K562 (cell line): ENCODE measurements around the gene CHCHD4. TPM values are rescaled to one million over a fixed set of nuclear protein-coding genes. Genes with fewer than 3 reads are reported as not detected.
A peak's percentile ranks its signal among the peaks of the same experiment; 100 is the strongest.

Source experiments
- ATAC-seq: fragments of 200-7000 bp; cut with Tn5 transposase; 3 replicates; pipeline ENCODE4 v1.9.1; 2020; ENCODE audit warnings: moderate library complexity
- BruUV-seq: library from RNA; stranded (reverse); fragments of 400-500 nt; replicated peaks from 2 replicates; lab custom pipeline; 2021; lab: Mats Ljungman, UMichigan
- CTCF ChIA-PET: fragments of 300-600 bp; formaldehyde crosslinking; extraction: SDS; loops from one replicate; lab custom pipeline; 2021; ENCODE audit warnings: low intra/inter-chr PET ratio; lab: Yijun Ruan, JAX
- POLR2A ChIA-PET: fragments of 300-600, 350-650 bp; sonication (Branson Sonifier 250); formaldehyde crosslinking; extraction: SDS; loops from one replicate; lab custom pipeline; 2021; ENCODE audit warnings: antibody characterized with exemption, inconsistent platforms; lab: Yijun Ruan, JAX
- DNase-seq, 4 experiments: peaks; one replicate each; pipeline versions ENCODE4 v3.0.0 to v3.0.0-alpha.2; 2011 to 2018; ENCODE audit warnings: low spot score in 3 of 4, mixed read lengths in 3 of 4; ENCODE audit errors: extremely low read depth in 1 of 4
- FAIRE-seq: peaks from 2 replicates; lab custom pipeline; 2011; peaks lifted over from hg19 to GRCh38; lab: Jason Lieb, UNC
- H2AFZ ChIP-seq: 2 replicates; pipeline ENCODE4 v1.6.0; 2011; ENCODE audit warnings: low read depth, low read length, control low read depth, inconsistent platforms
- H3K27ac ChIP-seq: fragments of 200-600 bp; 3 replicates; pipeline ENCODE4 v1.8.0; 2011; ENCODE audit warnings: low read depth, mild to moderate bottlenecking, control low read depth, inconsistent platforms, low read length, moderate library complexity, mixed read lengths; ENCODE audit errors: extremely low read depth
- H3K27me3 ChIP-seq, 2 experiments: fragments of 300-600 bp in 1 of 2; 2 replicates in 1 of 2; 3 replicates in 1 of 2; pipeline versions ENCODE4 v1.6.0 to v1.8.0; 2011; ENCODE audit warnings: inconsistent platforms in 2 of 2, low read length in 2 of 2, mild to moderate bottlenecking in 1 of 2, mixed read lengths in 1 of 2, moderate library complexity in 1 of 2; ENCODE audit not compliant: control insufficient read depth in 2 of 2, insufficient read depth in 2 of 2
- H3K36me3 ChIP-seq: fragments of 300-600 bp; 3 replicates; pipeline ENCODE4 v1.8.0; 2011; ENCODE audit warnings: mild to moderate bottlenecking, low read length, inconsistent platforms; ENCODE audit not compliant: control insufficient read depth, insufficient read depth
- H3K4me1 ChIP-seq, 2 experiments: fragments of 200-600 bp in 1 of 2; replicated peaks in 1 of 2; 2 replicates in 1 of 2; 3 replicates in 1 of 2; pipeline versions ENCODE4 v1.5.1 to v1.8.0; 2011; ENCODE audit warnings: inconsistent platforms in 2 of 2, low read length in 2 of 2, mild to moderate bottlenecking in 1 of 2, mixed read lengths in 1 of 2, moderate library complexity in 1 of 2; ENCODE audit not compliant: control insufficient read depth in 2 of 2, insufficient read depth in 2 of 2
- H3K4me2 ChIP-seq: 2 replicates; pipeline ENCODE4 v1.6.1; 2011; ENCODE audit warnings: low read length, control low read depth, inconsistent platforms, mixed read lengths; ENCODE audit not compliant: insufficient read depth
- H3K4me3 ChIP-seq: fragments of 200-600 bp; sonication (generic), shearing (Covaris generic); 2 replicates; pipeline ENCODE4 v1.5.1; 2016; ENCODE audit warnings: control low read depth, inconsistent platforms
- H3K79me2 ChIP-seq: fragments of 200-600 bp; 3 replicates; pipeline ENCODE4 v1.8.0; 2011; ENCODE audit warnings: low read length, inconsistent platforms; ENCODE audit not compliant: control insufficient read depth, insufficient read depth
- H3K9ac ChIP-seq, 2 experiments: 2 replicates each; pipeline versions ENCODE4 v1.6.0 to v1.6.1; 2011; ENCODE audit warnings: low read depth in 2 of 2, low read length in 2 of 2, control low read depth in 1 of 2, inconsistent platforms in 1 of 2, mild to moderate bottlenecking in 1 of 2, mixed read lengths in 1 of 2; ENCODE audit not compliant: insufficient read depth in 1 of 2
- H3K9me1 ChIP-seq: one replicate; pipeline ENCODE4 v1.6.0; 2011; ENCODE audit warnings: inconsistent platforms, mild to moderate bottlenecking, low read length, moderate library complexity; ENCODE audit not compliant: control insufficient read depth, insufficient read depth
- H3K9me3 ChIP-seq: replicated peaks from 2 replicates; pipeline ENCODE4 v1.5.1; 2011; ENCODE audit warnings: low read depth, low read length, inconsistent platforms; ENCODE audit not compliant: control insufficient read depth, insufficient read depth
- H4K20me1 ChIP-seq: replicated peaks from 2 replicates; pipeline ENCODE4 v1.6.1; 2011; ENCODE audit warnings: low read length, inconsistent platforms, mixed read lengths; ENCODE audit not compliant: control insufficient read depth, insufficient read depth
- CBFA2T2 ChIP-seq: fragments of 450-650 bp; conservative IDR thresholded peaks from 2 replicates; pipeline ENCODE4 v1.6.1; 2017; ENCODE audit warnings: mild to moderate bottlenecking
- RBFOX2 ChIP-seq: fragments of 200-400 bp; formaldehyde crosslinking; IDR thresholded peaks from 2 replicates; pipeline ENCODE4 v1.6.1; 2017; ENCODE audit warnings: low read depth, mild to moderate bottlenecking, low read length, moderate library complexity
- WGBS: fragments of 100-300 bp; shearing (Covaris generic); methylation state at CpG from one replicate; pipeline ENCODE4 v1.1.6; 2016; ENCODE audit warnings: low coverage, mixed read lengths; ENCODE audit not compliant: insufficient coverage; ENCODE audit errors: missing lambda C conversion rate; 5-methylcytosine and 5-hydroxymethylcytosine counted together
- in situ Hi-C: fragments of 300-500 bp; cut with MboI; formaldehyde crosslinking; loops from 4 replicates; pipeline ENCODE4 v1.15.0; 2018; ENCODE audit warnings: inconsistent platforms, mixed read lengths
- intact Hi-C: fragments of 100-400 bp; cut with micrococcal nuclease; formaldehyde crosslinking; loops from 2 replicates; pipeline ENCODE4 v1.14.2; 2022
- polyA plus RNA-seq, 8 experiments: library from polyadenylated mRNA; depleted of rRNA in 4 of 8; stranded (reverse) in 5 of 8; unstranded in 3 of 8; fragments of >200 nt; fragmentation: Nextera tagmentation in 2 of 8; fragmentation: Illumina TruSeq in 1 of 8; extraction: Ambion mirVana in 2 of 8; extraction: Trizol in 1 of 8; gene quantifications; 2 replicates each; pipeline versions ENCODE4 v1.2.1 to v1.2.3, GENCODE V29; 2011 to 2014; ENCODE audit warnings: inconsistent platforms in 1 of 8, missing spikeins in 1 of 8
- total RNA-seq, 7 experiments: library from RNA; depleted of rRNA in 6 of 7; stranded (reverse); fragments of >200 nt in 6 of 7; fragmentation: Illumina TruSeq in 2 of 7; extraction: Trizol in 2 of 7; gene quantifications; 2 replicates each; pipeline versions ENCODE4 v1.2.1 to v1.2.3, GENCODE V29; 2011 to 2021; ENCODE audit warnings: low replicate concordance in 1 of 7
- TF ChIP-seq, protein P1 (sequence below): fragments of 150-350 bp; conservative IDR thresholded peaks from 2 replicates; pipeline ENCODE4 v1.6.1; 2014; ENCODE audit warnings: low read length
- TF ChIP-seq, protein P2 (sequence below): IDR thresholded peaks from 2 replicates; pipeline ENCODE4 v1.6.1; 2012; ENCODE audit warnings: low read depth, low read length, improper control_type of control experiment, borderline replicate concordance
- TF ChIP-seq, protein P3 (sequence below): fragments of 250-450 bp; sonication (Bioruptor Pico); IDR thresholded peaks from 2 replicates; pipeline ENCODE4 v1.9.0; 2021; ENCODE audit warnings: mild to moderate bottlenecking, inconsistent platforms

The CHCHD4 gene
- total and polyA plus RNA-seq, 9 of the 15 experiments (the other 6 are each of a cell fraction or from before 2014, with no cell fraction given) = 55.4 to 225 (median 77.2) TPM

DNA sequence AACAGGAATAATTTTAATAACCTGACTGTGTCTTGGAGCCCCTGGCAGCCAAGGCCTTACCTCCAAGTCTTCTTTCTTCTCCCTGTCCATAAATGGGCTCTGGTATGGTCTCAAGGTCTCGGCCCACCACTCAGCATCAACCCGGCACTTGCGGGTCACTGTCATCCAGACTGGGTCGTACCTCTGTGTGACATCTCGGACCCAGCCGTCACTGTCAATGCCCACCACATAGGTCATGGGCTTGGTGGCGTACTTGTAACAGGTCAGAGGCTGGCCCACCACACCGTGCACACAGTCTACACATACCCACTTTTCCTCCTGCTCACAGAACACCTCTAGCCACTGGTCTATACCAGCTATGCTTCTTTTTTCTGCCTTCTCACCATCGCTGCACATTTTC lies 33.3 kb upstream of the CHCHD4 start:
- Histone ChIP-seq H3K9ac (no peak overlapping the region), H4K20me1 (no peaks in the 10 kb centered on the region; the same call in 1 of the 2 replicates), H3K4me3 (no peak overlapping the region), H3K9me3 (peaks cover 16% of the 10 kb centered on the region), H3K9me1 (no peaks in the 10 kb centered on the region), H3K79me2 (no peaks in the 10 kb centered on the region), H3K27ac (no peak overlapping the region), H3K4me2 (no peak overlapping the region), H2AFZ (no peak overlapping the region), H3K27me3 (no peaks in the 10 kb centered on the region), H3K36me3 (peaks cover 90% of the 10 kb centered on the region), H3K4me1 (no peaks in the 10 kb centered on the region)
- 95% methylated on average over 9 of the region's 9 CpGs for WGBS
- intact Hi-C loops = no loop called here
- FAIRE-seq (no peak), ATAC-seq (no peak), DNase-seq (no peak)
- no TSS peak for BruUV-seq
- ChIA-PET CTCF (no interaction called here), POLR2A (interaction anchor here (0.7 to 1.6 kb wide), 2 partner anchors 13 to 42 kb away, joined by 3 read pairs; no protein-coding TSS in a partner anchor)
- TF ChIP-seq RBFOX2 (0 out of 2 replicates have a peak, but pooled peaks have one; percentile 15), CBFA2T2 (no peak)
- in situ Hi-C loops = no loop called here

DNA sequence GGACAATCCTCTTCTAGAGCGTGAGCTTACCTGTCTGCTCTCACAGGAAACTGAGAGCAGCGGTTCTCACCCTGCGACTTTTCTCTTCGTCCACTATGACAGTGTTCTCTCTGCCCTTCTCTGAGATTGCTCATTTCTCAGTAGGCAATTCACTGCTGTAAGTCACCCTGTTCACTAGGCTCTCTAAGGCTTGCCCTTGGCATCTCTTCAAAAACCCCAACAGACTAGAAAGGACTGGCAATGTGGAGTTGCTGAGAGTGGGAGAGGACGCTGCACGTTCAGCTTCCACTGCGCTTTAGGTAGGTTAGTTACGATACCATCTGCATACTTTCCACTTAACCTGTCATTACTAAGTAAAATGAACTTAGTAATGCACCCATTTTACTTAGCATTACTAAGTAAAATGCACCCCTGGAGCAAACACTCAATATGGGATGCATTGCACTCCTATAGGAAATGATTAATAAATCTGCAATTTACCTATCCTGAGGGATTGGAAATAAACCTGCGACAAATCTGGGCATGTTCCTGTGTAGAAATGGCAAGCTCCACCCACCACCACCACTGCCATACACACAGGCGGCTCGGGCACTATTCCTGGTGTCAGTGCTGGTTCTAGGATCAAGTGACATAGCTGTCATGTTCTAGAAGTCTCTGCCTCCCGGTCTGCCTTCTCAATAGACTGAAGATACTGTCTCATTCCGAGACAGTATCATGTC lies 32.3 kb upstream of the CHCHD4 start:
- intact Hi-C loops = no loop called here
- 96% methylated on average over 13 of the region's 13 CpGs for WGBS
- CTCF ChIA-PET = interaction anchor here (0.9 kb wide), 1 partner anchor 311 kb away, joined by 3 read pairs; no protein-coding TSS in a partner anchor
- Histone ChIP-seq H3K27ac (no peak overlapping the region), H3K27me3 (no peaks in the 10 kb centered on the region), H3K9me1 (no peaks in the 10 kb centered on the region), H3K4me1 (no peaks in the 10 kb centered on the region; a peak in 1 of 5 replicates), H3K9me3 (peaks cover 9% of the 10 kb centered on the region), H3K36me3 (peaks cover 90% of the 10 kb centered on the region), H2AFZ (no peak overlapping the region), H3K4me3 (no peak overlapping the region), H4K20me1 (no peaks in the 10 kb centered on the region; the same call in 1 of the 2 replicates), H3K4me2 (no peak overlapping the region), H3K79me2 (no peaks in the 10 kb centered on the region), H3K9ac (no peak overlapping the region)
- FAIRE-seq (no peak), DNase-seq (no peak), ATAC-seq (no peak)
- in situ Hi-C loops = no loop called here
- no TSS peak for BruUV-seq
- POLR2A ChIA-PET = interaction anchor here (0.7 to 1.6 kb wide), 3 partner anchors 11 to 43 kb away, joined by 3 read pairs; no protein-coding TSS in a partner anchor
- TF ChIP-seq, protein P1, sequence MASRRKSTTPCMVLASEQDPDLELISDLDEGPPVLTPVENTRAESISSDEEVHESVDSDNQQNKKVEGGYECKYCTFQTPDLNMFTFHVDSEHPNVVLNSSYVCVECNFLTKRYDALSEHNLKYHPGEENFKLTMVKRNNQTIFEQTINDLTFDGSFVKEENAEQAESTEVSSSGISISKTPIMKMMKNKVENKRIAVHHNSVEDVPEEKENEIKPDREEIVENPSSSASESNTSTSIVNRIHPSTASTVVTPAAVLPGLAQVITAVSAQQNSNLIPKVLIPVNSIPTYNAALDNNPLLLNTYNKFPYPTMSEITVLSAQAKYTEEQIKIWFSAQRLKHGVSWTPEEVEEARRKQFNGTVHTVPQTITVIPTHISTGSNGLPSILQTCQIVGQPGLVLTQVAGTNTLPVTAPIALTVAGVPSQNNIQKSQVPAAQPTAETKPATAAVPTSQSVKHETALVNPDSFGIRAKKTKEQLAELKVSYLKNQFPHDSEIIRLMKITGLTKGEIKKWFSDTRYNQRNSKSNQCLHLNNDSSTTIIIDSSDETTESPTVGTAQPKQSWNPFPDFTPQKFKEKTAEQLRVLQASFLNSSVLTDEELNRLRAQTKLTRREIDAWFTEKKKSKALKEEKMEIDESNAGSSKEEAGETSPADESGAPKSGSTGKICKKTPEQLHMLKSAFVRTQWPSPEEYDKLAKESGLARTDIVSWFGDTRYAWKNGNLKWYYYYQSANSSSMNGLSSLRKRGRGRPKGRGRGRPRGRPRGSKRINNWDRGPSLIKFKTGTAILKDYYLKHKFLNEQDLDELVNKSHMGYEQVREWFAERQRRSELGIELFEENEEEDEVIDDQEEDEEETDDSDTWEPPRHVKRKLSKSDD = no peak
- TF ChIP-seq, protein P2, sequence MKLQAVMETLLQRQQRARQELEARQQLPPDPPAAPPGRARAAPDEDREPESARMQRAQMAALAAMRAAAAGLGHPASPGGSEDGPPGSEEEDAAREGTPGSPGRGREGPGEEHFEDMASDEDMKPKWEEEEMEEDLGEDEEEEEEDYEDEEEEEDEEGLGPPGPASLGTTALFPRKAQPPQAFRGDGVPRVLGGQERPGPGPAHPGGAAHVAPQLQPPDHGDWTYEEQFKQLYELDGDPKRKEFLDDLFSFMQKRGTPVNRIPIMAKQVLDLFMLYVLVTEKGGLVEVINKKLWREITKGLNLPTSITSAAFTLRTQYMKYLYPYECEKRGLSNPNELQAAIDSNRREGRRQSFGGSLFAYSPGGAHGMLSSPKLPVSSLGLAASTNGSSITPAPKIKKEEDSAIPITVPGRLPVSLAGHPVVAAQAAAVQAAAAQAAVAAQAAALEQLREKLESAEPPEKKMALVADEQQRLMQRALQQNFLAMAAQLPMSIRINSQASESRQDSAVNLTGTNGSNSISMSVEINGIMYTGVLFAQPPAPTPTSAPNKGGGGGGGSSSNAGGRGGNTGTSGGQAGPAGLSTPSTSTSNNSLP = no peak
- TF ChIP-seq, protein P3, sequence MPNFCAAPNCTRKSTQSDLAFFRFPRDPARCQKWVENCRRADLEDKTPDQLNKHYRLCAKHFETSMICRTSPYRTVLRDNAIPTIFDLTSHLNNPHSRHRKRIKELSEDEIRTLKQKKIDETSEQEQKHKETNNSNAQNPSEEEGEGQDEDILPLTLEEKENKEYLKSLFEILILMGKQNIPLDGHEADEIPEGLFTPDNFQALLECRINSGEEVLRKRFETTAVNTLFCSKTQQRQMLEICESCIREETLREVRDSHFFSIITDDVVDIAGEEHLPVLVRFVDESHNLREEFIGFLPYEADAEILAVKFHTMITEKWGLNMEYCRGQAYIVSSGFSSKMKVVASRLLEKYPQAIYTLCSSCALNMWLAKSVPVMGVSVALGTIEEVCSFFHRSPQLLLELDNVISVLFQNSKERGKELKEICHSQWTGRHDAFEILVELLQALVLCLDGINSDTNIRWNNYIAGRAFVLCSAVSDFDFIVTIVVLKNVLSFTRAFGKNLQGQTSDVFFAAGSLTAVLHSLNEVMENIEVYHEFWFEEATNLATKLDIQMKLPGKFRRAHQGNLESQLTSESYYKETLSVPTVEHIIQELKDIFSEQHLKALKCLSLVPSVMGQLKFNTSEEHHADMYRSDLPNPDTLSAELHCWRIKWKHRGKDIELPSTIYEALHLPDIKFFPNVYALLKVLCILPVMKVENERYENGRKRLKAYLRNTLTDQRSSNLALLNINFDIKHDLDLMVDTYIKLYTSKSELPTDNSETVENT (CRISPR knock-in tag) = no peak
